RWPE2 (cell line): Measurements from ENCODE around the gene ZBED2.
"Not testable (repeated sequence)": the region's sequence is repeated elsewhere in the genome, so short reads cannot be mapped to it uniquely, and the experiment has no call there.

Source experiments
- ATAC-seq: fragments of 200-7000 bp; cut with Tn5 transposase; 3 replicates; pipeline ENCODE4 v1.9.1; 2021; ENCODE audit warnings: low read depth
- DNase-seq: peaks from one replicate; pipeline ENCODE4 v3.0.0-alpha.2; 2020; ENCODE audit warnings: low spot score
- H3K27ac ChIP-seq: fragments of 450-650 bp; 2 replicates; pipeline ENCODE4 v1.5.1; 2017; ENCODE audit warnings: mild to moderate bottlenecking; ENCODE audit not compliant: poor library complexity, severe bottlenecking
- H3K27me3 ChIP-seq: fragments of 250-450 bp; sonication (Bioruptor Pico); 2 replicates; pipeline ENCODE4 v1.5.1; 2021; ENCODE audit warnings: mild to moderate bottlenecking, moderate library complexity; ENCODE audit not compliant: insufficient read depth, poor library complexity, severe bottlenecking
- H3K36me3 ChIP-seq: fragments of 250-450 bp; sonication (Bioruptor Pico); 2 replicates; pipeline ENCODE4 v1.5.1; 2020; ENCODE audit warnings: low read depth, mild to moderate bottlenecking, moderate library complexity
- H3K4me1 ChIP-seq: fragments of 250-450 bp; sonication (Bioruptor Pico); 2 replicates; pipeline ENCODE4 v1.5.1; 2021; ENCODE audit warnings: mild to moderate bottlenecking, moderate library complexity; ENCODE audit not compliant: insufficient read depth, poor library complexity, severe bottlenecking
- H3K4me3 ChIP-seq: fragments of 250-450 bp; sonication (Bioruptor Pico); 2 replicates; pipeline ENCODE4 v1.5.1; 2021; ENCODE audit warnings: mild to moderate bottlenecking, moderate library complexity; ENCODE audit not compliant: severe bottlenecking
- H3K9me3 ChIP-seq: fragments of 250-450 bp; sonication (Bioruptor Pico); 2 replicates; pipeline ENCODE4 v1.5.1; 2021; ENCODE audit warnings: mild to moderate bottlenecking, moderate library complexity; ENCODE audit not compliant: severe bottlenecking
- CTCF ChIP-seq: fragments of 450-650 bp; IDR thresholded peaks from one replicate; pipeline ENCODE4 v1.5.1; 2017; ENCODE audit warnings: mild to moderate bottlenecking, moderate library complexity; ENCODE audit not compliant: poor library complexity, severe bottlenecking

The ZBED2 gene

GRCh38 chr3:111571282-111571681, 23.9 kb downstream of the ZBED2 start:
- DNase-seq (no peak), ATAC-seq (no peak)
- Histone ChIP-seq H3K4me1 (peaks cover 5% of the 10 kb centered on the region), H3K36me3 (no peaks in the 10 kb centered on the region), H3K9me3 (no peaks in the 10 kb centered on the region), H3K27me3 (no peaks in the 10 kb centered on the region), H3K27ac (no peak overlapping the region), H3K4me3 (no peak overlapping the region)
- TF ChIP-seq CTCF, result no peak

- DNase-seq (no peak), ATAC-seq (no peak)
- TF ChIP-seq CTCF, result no peak
Measured at GRCh38 chr3:111570404-111571030, 24.6 kb downstream of the ZBED2 start.

GRCh38 chr3:111568911-111569310, 26.2 kb downstream of the ZBED2 start:
- Histone ChIP-seq H3K27ac (no peak overlapping the region), H3K4me3 (no peak overlapping the region), H3K9me3 (no peaks in the 10 kb centered on the region), H3K27me3 (no peaks in the 10 kb centered on the region), H3K36me3 (no peaks in the 10 kb centered on the region), H3K4me1 (peaks cover 5% of the 10 kb centered on the region)
- no peak for TF ChIP-seq CTCF
- DNase-seq (no peak), ATAC-seq (no peak)

More at GRCh38 chr3:111570404-111571030, 24.6 kb downstream of the ZBED2 start:
- no peaks in the 10 kb centered on the region for H3K27me3 ChIP-seq
- H3K36me3 ChIP-seq, result no peaks in the 10 kb centered on the region
- no peak overlapping the region for H3K27ac ChIP-seq
- peaks cover 5% of the 10 kb centered on the region for H3K4me1 ChIP-seq
- no peak overlapping the region for H3K4me3 ChIP-seq
- H3K9me3 ChIP-seq, result no peaks in the 10 kb centered on the region

- Histone ChIP-seq H3K4me1 (peaks cover 5% of the 10 kb centered on the region), H3K36me3 (no peaks in the 10 kb centered on the region), H3K27me3 (no peaks in the 10 kb centered on the region), H3K27ac (no peak overlapping the region), H3K4me3 (no peak overlapping the region), H3K9me3 (no peaks in the 10 kb centered on the region)
- TF ChIP-seq CTCF, result no peak
- no peak for DNase-seq
- ATAC-seq, result no peak
Measured at GRCh38 chr3:111568355-111568754, 26.8 kb downstream of the ZBED2 start.

- Histone ChIP-seq H3K4me1 (peaks cover 5% of the 10 kb centered on the region), H3K27me3 (no peaks in the 10 kb centered on the region), H3K4me3 (no peak overlapping the region), H3K9me3 (no peaks in the 10 kb centered on the region), H3K27ac (no peak overlapping the region), H3K36me3 (no peaks in the 10 kb centered on the region)
- DNase-seq (no peak), ATAC-seq (no peak)
- TF ChIP-seq CTCF, result no peak
Measured at GRCh38 chr3:111566844-111567243, 28.3 kb downstream of the ZBED2 start.

- not testable (repeated sequence) for H3K4me1 ChIP-seq, H3K27me3 ChIP-seq, H3K4me3 ChIP-seq, DNase-seq, ATAC-seq, H3K27ac ChIP-seq, H3K36me3 ChIP-seq, H3K9me3 ChIP-seq
Measured at GRCh38 chr3:111561902-111562301, 33.2 kb downstream of the ZBED2 start.
